GM21360 (cell line): Measurements from ENCODE around the gene ACTRT2.

Experiments used
- ATAC-seq: cut with Tn5 transposase; IDR thresholded peaks from one replicate; pipeline ENCODE4 v1.9.1; 2021; ENCODE audit warnings: mild to moderate bottlenecking, moderate library complexity; ENCODE audit not compliant: unreplicated experiment

The ACTRT2 gene

GRCh38 chr1:3016641-3017439 is 4.4 kb upstream of the ACTRT2 start:
- no peak for ATAC-seq

GRCh38 chr1:3017440-3018050 is 3.7 kb upstream of the ACTRT2 start:
- no peak for ATAC-seq

GRCh38 chr1:3018051-3018471 is 3.2 kb upstream of the ACTRT2 start:
- no peak for ATAC-seq

GRCh38 chr1:3018576-3018975 is 2.7 kb upstream of the ACTRT2 start:
- ATAC-seq = no peak

- ATAC-seq = no peak
Observed at GRCh38 chr1:3019007-3019515, 2.2 kb upstream of the ACTRT2 start.

- ATAC-seq = no peak
Observed at GRCh38 chr1:3019516-3020051, 1.7 kb upstream of the ACTRT2 start.

DNA sequence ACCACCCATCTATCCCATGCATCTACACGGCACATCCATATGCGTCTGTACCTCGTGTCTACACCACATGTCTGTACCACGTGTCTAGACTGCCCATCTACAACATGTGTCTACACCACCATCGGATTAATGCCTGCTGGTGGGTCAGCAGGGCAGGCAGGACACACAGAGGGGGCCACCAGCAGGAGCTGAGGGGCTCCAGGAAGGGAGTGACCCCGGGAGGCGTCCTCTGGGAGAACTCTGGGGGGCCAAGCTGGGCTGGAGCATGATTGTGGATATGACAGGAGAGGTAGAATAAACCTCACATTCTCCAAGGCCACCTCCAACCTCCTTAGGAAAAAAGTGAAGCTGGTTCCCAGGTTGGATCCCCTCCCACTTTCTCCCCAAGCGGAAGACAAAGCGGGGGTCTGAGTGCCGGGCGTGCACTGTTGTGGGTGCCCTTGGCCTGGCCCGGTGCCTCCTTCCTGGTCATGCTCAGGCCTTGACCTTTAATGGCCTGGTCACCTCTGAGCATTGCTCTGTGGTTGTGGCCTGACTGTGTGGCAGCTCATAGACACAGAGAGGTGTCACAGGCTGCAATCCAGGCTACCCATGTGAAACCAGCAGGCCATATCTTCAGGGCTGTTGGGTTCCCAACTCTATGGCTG is 881 bp upstream of the ACTRT2 start:
- no peak for ATAC-seq

DNA sequence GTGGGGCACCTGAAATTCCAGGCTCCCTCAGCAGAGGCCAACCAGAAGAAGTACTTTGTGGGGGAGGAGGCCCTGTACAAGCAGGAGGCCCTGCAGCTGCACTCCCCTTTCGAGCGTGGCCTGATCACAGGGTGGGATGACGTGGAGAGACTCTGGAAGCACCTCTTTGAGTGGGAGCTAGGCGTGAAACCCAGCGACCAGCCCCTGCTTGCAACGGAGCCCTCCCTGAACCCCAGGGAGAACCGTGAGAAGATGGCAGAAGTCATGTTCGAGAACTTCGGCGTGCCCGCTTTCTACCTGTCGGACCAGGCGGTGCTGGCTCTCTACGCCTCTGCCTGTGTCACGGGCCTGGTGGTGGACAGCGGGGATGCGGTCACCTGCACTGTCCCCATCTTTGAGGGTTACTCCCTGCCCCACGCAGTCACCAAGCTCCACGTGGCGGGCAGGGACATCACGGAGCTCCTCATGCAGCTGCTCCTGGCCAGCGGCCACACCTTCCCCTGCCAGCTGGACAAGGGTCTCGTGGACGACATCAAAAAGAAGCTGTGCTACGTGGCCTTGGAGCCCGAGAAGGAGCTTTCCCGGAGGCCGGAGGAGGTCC is 634 bp downstream of the ACTRT2 start:
- ATAC-seq = no peak

DNA sequence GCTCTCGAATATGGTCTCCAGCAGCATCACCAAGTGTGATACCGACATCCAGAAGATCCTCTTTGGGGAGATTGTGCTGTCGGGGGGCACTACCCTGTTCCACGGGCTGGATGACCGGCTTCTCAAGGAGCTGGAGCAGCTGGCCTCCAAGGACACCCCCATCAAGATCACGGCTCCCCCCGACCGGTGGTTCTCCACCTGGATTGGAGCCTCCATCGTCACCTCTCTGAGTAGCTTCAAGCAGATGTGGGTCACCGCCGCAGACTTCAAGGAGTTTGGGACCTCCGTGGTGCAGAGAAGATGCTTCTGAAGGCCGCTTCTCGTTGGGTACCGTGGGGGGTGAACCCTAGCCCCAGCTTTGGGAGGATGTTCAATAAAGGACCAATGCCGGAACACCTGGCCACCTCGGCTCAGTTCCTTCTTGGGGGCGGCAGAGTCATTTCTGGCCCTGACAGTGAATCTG is 1.3 kb downstream of the ACTRT2 start:
- no peak for ATAC-seq

- no peak for ATAC-seq
Observed at GRCh38 chr1:3022976-3023375, 1.7 kb downstream of the ACTRT2 start.

DNA sequence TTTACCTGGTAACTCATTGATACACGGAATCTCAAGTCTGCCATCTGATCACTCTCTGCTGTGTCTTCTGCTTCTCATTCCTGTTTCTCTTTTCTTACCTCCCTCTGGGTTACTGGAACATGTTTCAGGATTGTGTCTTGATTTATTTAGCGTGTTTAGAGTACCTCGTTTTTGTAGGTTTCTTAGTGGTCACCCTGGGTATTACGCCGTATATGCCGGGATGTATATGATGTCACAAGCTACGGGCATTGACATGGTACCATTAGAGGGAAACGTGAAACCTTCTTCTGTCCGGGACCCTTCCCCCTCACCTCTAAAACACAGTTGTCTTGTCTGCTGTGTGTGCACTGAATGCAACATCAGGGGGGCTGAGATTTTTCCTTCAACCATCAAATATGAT is 2.8 kb downstream of the ACTRT2 start:
- no peak for ATAC-seq

DNA sequence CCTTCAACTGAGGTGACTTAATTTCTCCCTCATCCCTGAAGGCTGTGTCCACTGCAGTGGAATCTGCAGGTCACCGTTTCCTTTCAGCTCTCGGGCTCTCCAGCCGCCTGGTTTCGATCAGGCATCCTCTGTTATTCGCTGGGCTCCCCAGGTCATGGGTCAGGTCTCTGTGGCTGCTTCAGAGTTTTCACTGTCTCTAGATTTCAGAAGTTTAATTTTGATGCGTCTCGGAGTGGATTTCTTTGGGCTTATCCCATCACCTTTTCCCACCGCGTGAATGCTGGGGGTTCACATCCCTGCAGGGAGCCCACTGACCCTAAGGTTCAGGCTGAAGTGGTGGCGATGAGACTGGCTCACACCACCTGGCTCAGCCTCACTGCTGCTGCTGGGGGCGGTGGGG is 3.3 kb downstream of the ACTRT2 start:
- no peak for ATAC-seq

DNA sequence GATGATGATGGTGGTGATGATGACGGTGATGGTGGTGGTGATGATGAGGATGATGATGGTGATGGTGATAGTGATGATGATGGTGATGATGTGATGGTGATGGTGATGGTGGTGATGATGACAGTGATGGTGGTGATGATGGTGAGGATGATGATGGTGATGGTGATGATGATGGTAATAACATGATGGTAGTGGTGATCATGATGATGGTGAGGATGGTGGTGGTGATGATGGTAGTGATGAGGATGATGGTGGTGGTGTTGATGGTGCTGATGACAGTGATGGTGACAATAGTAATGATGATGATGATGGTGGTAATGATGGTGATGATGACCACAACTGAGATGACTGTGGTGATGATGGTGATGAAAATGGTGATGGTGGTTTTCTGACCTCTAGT is 4.9 kb downstream of the ACTRT2 start:
- no peak for ATAC-seq

DNA sequence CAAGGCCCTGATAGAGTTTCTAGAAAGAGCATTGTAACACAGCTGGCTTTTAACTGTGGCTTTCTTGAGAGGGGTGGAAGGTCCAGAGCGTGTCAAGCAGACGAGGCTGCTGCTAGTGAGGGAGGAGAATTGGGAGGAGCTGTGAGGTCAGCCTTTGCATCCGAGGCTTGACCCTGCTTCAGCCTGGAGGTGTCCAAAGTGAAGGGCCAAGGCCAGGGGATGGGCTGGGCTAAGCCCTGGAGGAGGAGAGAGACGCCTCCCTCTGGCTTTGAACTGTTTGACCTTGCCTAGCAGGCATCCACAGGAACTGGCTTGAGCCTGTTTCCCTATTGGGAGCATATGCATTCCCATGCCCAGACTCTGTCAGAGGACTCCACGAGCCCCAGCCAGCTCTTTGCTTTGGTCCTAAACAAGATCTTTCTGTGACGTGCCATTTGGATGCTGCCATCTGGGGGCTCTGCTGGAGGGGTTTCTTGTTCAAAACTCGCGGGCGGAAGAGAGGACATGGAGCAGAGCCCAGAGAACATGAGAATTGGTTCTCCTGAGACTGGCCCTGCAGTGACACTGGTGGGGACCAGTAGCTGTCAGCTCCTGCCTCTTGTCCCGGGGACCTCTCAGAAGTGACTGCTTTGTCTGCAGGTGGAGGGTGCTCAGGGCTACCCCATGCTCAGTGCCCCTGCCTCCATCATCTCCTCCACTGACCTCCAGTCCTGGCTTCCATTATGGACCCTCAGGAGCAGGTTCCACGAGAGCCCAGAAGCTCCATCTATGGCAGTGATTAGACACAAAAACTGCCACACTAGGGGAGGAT is 5.5 kb downstream of the ACTRT2 start:
- ATAC-seq = no peak

DNA sequence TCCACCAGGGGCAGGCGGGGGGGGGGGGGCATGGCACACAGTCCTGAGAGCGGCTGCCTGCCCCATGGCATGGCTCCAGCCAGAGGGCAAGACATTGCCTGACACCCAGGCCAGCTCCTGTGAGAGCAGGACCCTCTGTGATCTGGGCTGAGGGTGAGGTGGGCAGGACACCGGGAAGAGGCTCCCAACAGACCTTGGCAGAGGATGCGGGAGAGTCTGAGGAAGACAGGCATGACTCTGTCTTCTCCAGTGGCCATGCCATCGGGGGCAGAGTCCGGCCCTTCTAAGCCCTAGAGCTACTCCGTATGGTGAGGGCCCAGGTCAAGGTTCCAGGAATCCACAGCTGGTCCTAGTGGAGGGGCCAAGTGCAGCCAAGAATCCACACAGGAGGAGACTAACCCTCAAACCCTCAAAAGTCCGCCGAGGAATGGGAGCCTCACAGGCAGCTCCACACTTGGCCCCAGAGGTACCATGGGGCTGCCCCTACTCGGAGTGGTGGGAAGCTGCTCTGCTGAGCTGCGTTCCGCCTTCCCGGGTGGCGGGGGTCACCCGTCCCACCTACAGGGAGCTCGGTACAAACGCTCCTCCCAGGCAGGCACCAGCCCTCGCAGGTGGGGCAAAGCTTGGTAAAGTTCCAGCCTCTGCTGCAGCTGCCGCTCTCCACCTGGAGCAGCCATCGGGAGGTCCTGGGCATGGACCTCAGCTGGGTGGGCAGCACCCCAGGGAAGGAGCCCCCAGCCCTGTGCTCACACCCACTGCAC is 6.5 kb downstream of the ACTRT2 start:
- no peak for ATAC-seq

- ATAC-seq = no peak
Observed at GRCh38 chr1:3028531-3029282, 7.4 kb downstream of the ACTRT2 start.

DNA sequence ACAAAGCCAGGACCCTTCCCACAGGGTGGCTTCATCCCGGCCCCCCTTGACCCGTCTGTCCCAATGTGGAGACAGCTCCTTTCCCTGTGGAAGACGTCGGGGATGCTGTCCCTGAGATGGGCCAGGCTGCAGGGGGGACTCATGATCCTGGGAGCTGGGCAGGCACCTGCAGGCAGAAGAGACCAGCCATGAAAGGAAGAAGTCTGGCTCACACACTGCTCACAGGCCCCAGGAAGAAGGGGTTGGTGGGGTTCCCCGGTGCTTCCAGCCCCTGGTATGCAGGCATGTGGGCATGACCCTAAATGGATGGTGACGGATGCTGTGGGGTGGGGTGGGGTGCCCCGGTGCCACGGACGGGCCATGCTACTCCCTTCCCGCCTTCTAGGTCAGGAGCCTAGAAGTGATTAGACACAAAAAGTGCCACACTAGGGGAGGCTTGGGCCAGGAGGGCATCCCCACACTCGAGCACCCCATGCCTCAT is 8.3 kb downstream of the ACTRT2 start:
- ATAC-seq = no peak

- no peak for ATAC-seq
Observed at GRCh38 chr1:3029991-3030662, 8.9 kb downstream of the ACTRT2 start.
